ENCODE results near the gene LEMD1. TPM values are rescaled to one million over a fixed set of nuclear protein-coding genes. Genes with fewer than 3 reads are reported as not detected.
"Not testable (repeated sequence)": the region's sequence is repeated elsewhere in the genome, so short reads cannot be mapped to it uniquely, and the experiment has no call there.

The LEMD1 gene
- total RNA-seq, 1 experiment from 2014 or later, result 0.27 TPM

DNA sequence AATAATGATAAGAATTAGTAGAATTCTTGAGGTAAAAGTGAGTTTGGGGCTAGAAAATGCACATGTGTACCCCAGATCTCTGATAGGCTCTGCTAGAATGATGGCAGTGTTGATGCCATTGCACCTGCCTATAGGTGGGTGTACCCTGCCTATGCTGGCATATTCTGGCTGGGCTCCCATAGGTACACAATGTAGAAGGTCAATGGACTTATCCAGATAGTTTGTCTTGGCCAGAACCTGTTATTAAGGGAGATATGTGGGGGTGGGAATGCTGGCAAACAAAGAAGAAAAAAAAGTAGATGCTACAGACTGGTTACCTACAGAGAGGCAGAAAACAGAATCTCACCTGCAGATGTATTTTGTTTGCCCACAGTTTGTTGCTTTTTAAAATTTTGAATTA, 51.1 kb downstream of the LEMD1 start:
- no peak for DNase-seq (ENCODE audit: low read depth)
- in situ Hi-C loops (cut with HindIII; ENCODE audit: low pct_unique_long_range_greater_than_20kb, low sequenced_read_pairs), result no loop called here

DNA sequence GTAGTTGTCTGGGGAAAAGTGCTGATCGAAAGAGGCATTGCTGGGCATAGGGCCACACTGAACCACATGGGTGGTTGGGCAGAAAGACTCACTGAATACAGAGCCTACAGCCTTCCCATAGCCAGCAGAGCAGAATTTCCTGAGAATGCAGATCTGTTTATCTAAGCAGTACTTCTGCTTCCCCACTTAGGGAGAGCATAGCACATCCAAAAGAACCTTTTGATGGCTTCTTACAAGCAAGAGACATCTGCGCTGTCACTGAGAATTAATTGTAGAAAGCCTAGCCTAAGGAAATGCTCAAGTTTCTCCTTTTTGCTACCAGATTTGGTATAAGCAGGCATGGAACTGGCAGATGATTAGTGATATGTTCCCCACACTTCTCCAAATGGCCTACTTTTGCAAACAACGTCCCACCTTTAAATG, 52.1 kb downstream of the LEMD1 start:
- no peak for DNase-seq (ENCODE audit: low read depth)
- in situ Hi-C loops (cut with HindIII; ENCODE audit: low pct_unique_long_range_greater_than_20kb, low sequenced_read_pairs), result no loop called here

GRCh38 chr1:205368478-205368877, 53.4 kb downstream of the LEMD1 start:
- no peak for DNase-seq (ENCODE audit: low read depth)
- in situ Hi-C loops (cut with HindIII; ENCODE audit: low pct_unique_long_range_greater_than_20kb, low sequenced_read_pairs), result no loop called here

DNA sequence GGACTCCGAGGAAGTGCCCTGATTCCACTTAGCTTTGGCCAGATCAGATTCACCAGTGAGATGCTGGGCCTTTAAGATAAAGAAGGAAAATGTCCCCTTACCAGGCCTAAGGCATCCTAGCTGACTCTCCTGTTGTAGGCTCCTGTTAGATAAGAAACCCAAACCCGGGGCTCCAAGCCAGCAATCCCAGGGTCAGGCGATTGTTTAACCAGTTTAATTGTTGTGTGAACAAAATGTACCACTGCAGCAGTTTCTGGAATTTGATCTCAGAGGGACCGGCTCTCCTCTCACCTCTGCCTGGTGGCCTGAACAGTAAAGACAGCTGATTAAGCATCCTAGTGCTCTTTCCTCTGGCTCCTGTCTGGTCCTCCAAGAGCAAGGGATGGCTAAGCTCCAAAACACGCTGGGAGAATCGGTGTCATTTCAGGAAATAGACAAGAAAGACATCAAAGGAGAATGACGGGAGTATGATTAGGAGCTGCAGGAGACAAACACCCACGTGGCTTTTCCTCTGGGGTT, 55.9 kb downstream of the LEMD1 start:
- in situ Hi-C loops (cut with HindIII; ENCODE audit: low pct_unique_long_range_greater_than_20kb, low sequenced_read_pairs), result no loop called here
- no peak for DNase-seq (ENCODE audit: low read depth)

- in situ Hi-C loops (cut with HindIII; ENCODE audit: low pct_unique_long_range_greater_than_20kb, low sequenced_read_pairs), result not testable (repeated sequence)
These were observed 56.8 kb downstream of the LEMD1 start for GRCh38 chr1:205365086-205365485.

GRCh38 chr1:205360891-205361290, 61.0 kb downstream of the LEMD1 start:
- DNase-seq (ENCODE audit: low read depth), result no peak
- in situ Hi-C loops (cut with HindIII; ENCODE audit: low pct_unique_long_range_greater_than_20kb, low sequenced_read_pairs), result no loop called here

More at GRCh38 chr1:205365086-205365485, 56.8 kb downstream of the LEMD1 start:
- DNase-seq (ENCODE audit: low read depth), result not testable (repeated sequence)

GRCh38 chr1:205359771-205360565, 61.9 kb downstream of the LEMD1 start:
- DNase-seq (ENCODE audit: low read depth), result no peak
- in situ Hi-C loops (cut with HindIII; ENCODE audit: low pct_unique_long_range_greater_than_20kb, low sequenced_read_pairs), result no loop called here

- in situ Hi-C loops (cut with HindIII; ENCODE audit: low pct_unique_long_range_greater_than_20kb, low sequenced_read_pairs), result no loop called here
- no peak for DNase-seq (ENCODE audit: low read depth)
These were observed 63.3 kb downstream of the LEMD1 start for GRCh38 chr1:205358579-205358978.

- in situ Hi-C loops (cut with HindIII; ENCODE audit: low pct_unique_long_range_greater_than_20kb, low sequenced_read_pairs), result no loop called here
These were observed 64.3 kb downstream of the LEMD1 start for GRCh38 chr1:205357567-205357966.

DNA sequence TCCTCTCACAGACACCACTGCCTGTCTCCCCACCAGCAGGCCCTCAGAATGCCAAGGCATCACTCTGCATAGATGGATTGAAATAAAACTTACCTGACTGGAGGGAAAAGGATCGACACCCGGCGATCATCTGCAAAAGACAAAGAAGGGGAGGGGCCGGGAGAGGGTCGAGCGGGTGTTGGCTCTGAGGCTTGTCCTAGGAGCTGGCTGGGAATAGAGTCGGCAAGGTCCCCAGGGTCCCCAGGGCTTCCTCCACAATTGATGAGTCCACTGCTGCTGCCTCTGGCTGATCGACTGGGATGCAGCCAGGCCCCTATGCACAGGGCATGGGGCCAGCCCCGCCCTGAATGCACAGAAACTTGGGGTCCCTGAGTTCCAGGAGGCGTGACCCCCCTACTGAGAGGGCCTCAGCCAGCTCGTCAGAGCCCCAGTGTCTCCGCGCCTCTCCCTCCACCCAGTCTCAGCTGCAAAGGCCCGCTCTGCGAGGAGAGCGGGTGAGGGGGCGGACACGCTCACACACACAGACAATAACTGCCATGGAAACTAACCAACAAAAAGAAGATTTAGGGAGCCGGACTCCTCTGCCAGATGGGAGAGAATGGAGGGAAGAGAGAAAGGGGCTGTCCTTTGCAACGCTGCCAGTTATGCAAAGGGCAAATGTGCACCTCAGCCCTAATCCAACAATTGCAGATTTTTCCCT, 65.3 kb downstream of the LEMD1 start, which contains the start of gene KLHDC8A:
TSS of gene KLHDC8A (minus strand) at position 483 of the 700 bp plus-strand sequence. CDS start 13,318 bp downstream, outside the sequence.
- DNase-seq (ENCODE audit: low read depth), result no peak
- in situ Hi-C loops (cut with HindIII; ENCODE audit: low pct_unique_long_range_greater_than_20kb, low sequenced_read_pairs), result no loop called here

More at GRCh38 chr1:205357567-205357966, 64.3 kb downstream of the LEMD1 start:
- DNase-seq (ENCODE audit: low read depth), result no peak

DNA sequence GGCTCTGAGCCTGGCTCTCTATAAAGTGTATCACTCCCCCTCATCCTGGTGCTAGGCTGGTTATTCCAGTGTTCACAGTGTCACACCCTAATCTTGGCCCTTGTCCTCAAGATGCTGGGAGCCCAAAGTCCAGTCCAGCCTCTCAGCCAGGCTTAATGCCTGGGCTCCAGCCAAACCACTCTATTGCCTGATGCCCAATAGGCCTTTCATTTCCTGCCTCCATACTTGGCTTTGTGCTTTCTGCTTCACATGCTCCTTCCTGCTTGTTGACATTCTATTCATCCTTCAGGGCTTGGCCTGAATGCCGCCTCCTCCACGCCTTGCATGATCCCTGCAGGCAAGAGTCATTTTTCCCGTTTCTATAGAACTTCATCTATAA, 66.8 kb downstream of the LEMD1 start:
- in situ Hi-C loops (cut with HindIII; ENCODE audit: low pct_unique_long_range_greater_than_20kb, low sequenced_read_pairs), result no loop called here
- DNase-seq (ENCODE audit: low read depth), result no peak

DNA sequence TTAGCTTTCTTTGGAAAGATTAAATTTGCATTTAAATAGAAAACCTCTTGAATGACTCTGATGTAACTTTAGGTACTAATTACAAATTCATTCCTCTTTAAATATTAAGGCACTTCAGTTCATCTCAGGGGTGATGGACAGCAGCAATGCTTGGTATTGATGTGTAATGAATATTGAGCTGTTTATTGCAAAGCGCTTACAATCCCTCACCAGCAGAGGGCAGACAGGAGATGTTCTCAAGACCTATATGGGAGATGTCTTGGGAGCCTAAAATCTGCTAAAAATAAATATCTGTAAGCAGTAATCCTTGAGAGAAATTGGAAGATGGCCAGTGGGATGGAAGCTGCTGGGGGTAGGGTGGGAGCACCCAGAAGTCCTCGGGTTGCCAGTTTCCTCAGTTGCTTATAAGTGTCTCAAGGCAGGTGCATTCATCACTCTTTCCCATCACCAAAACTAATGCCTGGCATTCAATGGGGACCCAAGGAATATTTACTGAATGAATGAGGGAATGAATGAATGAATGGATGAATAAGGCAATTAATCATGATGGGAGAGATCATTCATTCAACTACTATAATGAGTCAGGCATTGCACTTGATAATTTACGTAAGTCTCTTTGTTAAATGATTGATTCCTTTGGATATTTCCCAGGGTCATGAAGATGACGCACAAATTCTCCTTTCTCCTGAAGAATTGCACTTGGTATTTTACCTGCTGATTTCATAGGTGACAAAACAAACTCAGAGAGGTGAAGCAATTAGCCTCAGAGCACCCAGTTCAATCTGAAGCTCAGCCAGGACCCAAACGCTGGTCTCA, 67.4 kb downstream of the LEMD1 start:
- in situ Hi-C loops (cut with HindIII; ENCODE audit: low pct_unique_long_range_greater_than_20kb, low sequenced_read_pairs), result no loop called here
- DNase-seq (ENCODE audit: low read depth), result peak; percentile 28

GRCh38 chr1:205353612-205354011, 68.2 kb downstream of the LEMD1 start:
- no peak for DNase-seq (ENCODE audit: low read depth)
- in situ Hi-C loops (cut with HindIII; ENCODE audit: low pct_unique_long_range_greater_than_20kb, low sequenced_read_pairs), result no loop called here

GRCh38 chr1:205353191-205353590, 68.7 kb downstream of the LEMD1 start:
- in situ Hi-C loops (cut with HindIII; ENCODE audit: low pct_unique_long_range_greater_than_20kb, low sequenced_read_pairs), result no loop called here
- no peak for DNase-seq (ENCODE audit: low read depth)

- no peak for DNase-seq (ENCODE audit: low read depth)
- in situ Hi-C loops (cut with HindIII; ENCODE audit: low pct_unique_long_range_greater_than_20kb, low sequenced_read_pairs), result no loop called here
These were observed 69.7 kb downstream of the LEMD1 start for GRCh38 chr1:205351984-205352713.

GRCh38 chr1:205350691-205351141, 71.1 kb downstream of the LEMD1 start:
- no peak for DNase-seq (ENCODE audit: low read depth)
- in situ Hi-C loops (cut with HindIII; ENCODE audit: low pct_unique_long_range_greater_than_20kb, low sequenced_read_pairs), result no loop called here

DNA sequence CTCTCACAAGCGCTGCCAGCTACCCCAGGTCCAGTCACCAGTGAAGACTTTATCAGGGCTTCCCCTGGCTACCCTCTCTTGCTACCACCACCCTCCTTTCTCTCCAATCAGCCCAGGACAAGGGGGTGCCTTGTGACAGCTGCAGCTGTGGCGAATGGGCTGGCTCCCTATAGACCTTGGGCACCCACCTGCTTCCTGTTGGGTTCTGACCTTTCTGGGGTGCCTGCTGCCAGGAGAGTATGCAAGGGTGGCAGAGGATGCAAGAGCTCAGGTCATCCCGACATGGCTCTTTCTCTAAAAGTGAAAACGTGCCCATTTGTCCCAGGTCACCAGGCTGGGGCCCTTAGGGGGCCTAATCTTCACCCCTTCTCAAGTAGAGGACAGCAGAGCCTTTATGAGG, 71.7 kb downstream of the LEMD1 start:
- in situ Hi-C loops (cut with HindIII; ENCODE audit: low pct_unique_long_range_greater_than_20kb, low sequenced_read_pairs), result no loop called here
- DNase-seq (ENCODE audit: low read depth), result no peak
